Fibroblast of the aortic adventitia (primary cell): ENCODE data around the gene PODXL. TPM values are rescaled to one million over a fixed set of nuclear protein-coding genes. Genes with fewer than 3 reads are reported as not detected.
"Not testable (repeated sequence)": the region's sequence is repeated elsewhere in the genome, so short reads cannot be mapped to it uniquely, and the experiment has no call there.

Experiments
- DNase-seq: peaks from one replicate; pipeline ENCODE4 v3.0.0-alpha.2; 2010; ENCODE audit warnings: low read depth
- H3K4me3 ChIP-seq: 2 replicates; pipeline ENCODE4 v1.5.1; 2011; ENCODE audit warnings: low read depth, mild to moderate bottlenecking, control low read depth, low read length, moderate library complexity
- CTCF ChIP-seq: IDR thresholded peaks from 2 replicates; pipeline ENCODE4 v1.5.1; 2011; ENCODE audit warnings: mild to moderate bottlenecking, low read length, control low read depth, inconsistent platforms; ENCODE audit not compliant: insufficient read depth
- total RNA-seq: library from RNA; depleted of rRNA; stranded (reverse); fragments of >200 nt; gene quantifications from 2 replicates; pipeline ENCODE4 v1.2.3, GENCODE V29; 2012; ENCODE audit warnings: low replicate concordance

Gene PODXL
- total RNA-seq, 1 donor, result 7.3 TPM

- no peak for DNase-seq
- no peak overlapping the region for H3K4me3 ChIP-seq
- no peak for TF ChIP-seq CTCF
Observed at GRCh38 chr7:131471250-131472004, 85.0 kb downstream of the PODXL start.

- no peak for DNase-seq
- TF ChIP-seq CTCF, result no peak
- no peak overlapping the region for H3K4me3 ChIP-seq
Observed at GRCh38 chr7:131467788-131468187, 88.6 kb downstream of the PODXL start.

- no peak for DNase-seq
- H3K4me3 ChIP-seq, result no peak overlapping the region
- no peak for TF ChIP-seq CTCF
Observed at GRCh38 chr7:131466735-131467365, 89.6 kb downstream of the PODXL start.

- DNase-seq, H3K4me3 ChIP-seq: not testable (repeated sequence)
Observed at GRCh38 chr7:131462715-131463114, 93.7 kb downstream of the PODXL start.

GRCh38 chr7:131462059-131462458 lies 94.4 kb downstream of the PODXL start:
- DNase-seq, result no peak
- no peak overlapping the region for H3K4me3 ChIP-seq
- no peak for TF ChIP-seq CTCF

GRCh38 chr7:131459256-131459655 lies 97.2 kb downstream of the PODXL start:
- no peak for DNase-seq
- TF ChIP-seq CTCF, result no peak
- no peak overlapping the region for H3K4me3 ChIP-seq

GRCh38 chr7:131456338-131456737 lies 100.1 kb downstream of the PODXL start:
- DNase-seq, result no peak
- TF ChIP-seq CTCF, result no peak
- H3K4me3 ChIP-seq, result no peak overlapping the region
